GM18870 (cell line): ENCODE measurements around the gene OXT.
"Not testable (repeated sequence)": the region's sequence is repeated elsewhere in the genome, so short reads cannot be mapped to it uniquely, and the experiment has no call there.

Experiments used
- ATAC-seq: cut with Tn5 transposase; IDR thresholded peaks from one replicate; pipeline ENCODE4 v1.9.1; 2021; ENCODE audit warnings: moderate library complexity; ENCODE audit not compliant: unreplicated experiment

The OXT gene

GRCh38 chr20:3109350-3110302 lies 38.2 kb downstream of the OXT start:
- no peak for ATAC-seq

- no peak for ATAC-seq
These were observed 40.1 kb downstream of the OXT start for GRCh38 chr20:3111507-3111906.

- no peak for ATAC-seq
These were observed 40.6 kb downstream of the OXT start for GRCh38 chr20:3111995-3112394.

GRCh38 chr20:3115190-3116107 lies 44.0 kb downstream of the OXT start:
- ATAC-seq = no peak

- no peak for ATAC-seq
These were observed 44.9 kb downstream of the OXT start for GRCh38 chr20:3116341-3116740.

GRCh38 chr20:3117839-3118379 lies 46.5 kb downstream of the OXT start:
- not testable (repeated sequence) for ATAC-seq

- no peak for ATAC-seq
These were observed 47.6 kb downstream of the OXT start for GRCh38 chr20:3119044-3119443.

GRCh38 chr20:3121271-3121911 lies 50.0 kb downstream of the OXT start:
- no peak for ATAC-seq
